ENCODE data around the gene HEPACAM.

HEPACAM gene

GRCh38 chr11:124898711-124899110, 37.1 kb downstream of the HEPACAM start:
- DNase-seq: no peak

- DNase-seq: no peak
Observed at GRCh38 chr11:124898263-124898680, 37.6 kb downstream of the HEPACAM start.

GRCh38 chr11:124897674-124898262, 38.1 kb downstream of the HEPACAM start, which contains the start of gene ROBO4:
TSS of gene ROBO4 (minus strand) at chr11:124897865. CDS start at chr11:124897795, 70 bp downstream.
- no peak for DNase-seq

- no peak for DNase-seq
Observed at GRCh38 chr11:124896821-124897391, 38.9 kb downstream of the HEPACAM start.

GRCh38 chr11:124896071-124896750, 39.6 kb downstream of the HEPACAM start:
- no peak for DNase-seq

GRCh38 chr11:124895471-124895971, 40.3 kb downstream of the HEPACAM start:
- no peak for DNase-seq

GRCh38 chr11:124894606-124895430, 41.0 kb downstream of the HEPACAM start:
- DNase-seq: no peak

- DNase-seq: peak; percentile 36
Observed at GRCh38 chr11:124893781-124894401, 42.0 kb downstream of the HEPACAM start.

- peak; percentile 19 for DNase-seq
Observed at GRCh38 chr11:124892750-124893454, 42.9 kb downstream of the HEPACAM start.

- peak; percentile 44 for DNase-seq
Observed at GRCh38 chr11:124892146-124892545, 43.7 kb downstream of the HEPACAM start.

GRCh38 chr11:124891373-124891861, 44.4 kb downstream of the HEPACAM start:
- no peak for DNase-seq

GRCh38 chr11:124890683-124891372, 45.0 kb downstream of the HEPACAM start:
- DNase-seq: no peak

GRCh38 chr11:124890151-124890550, 45.7 kb downstream of the HEPACAM start:
- DNase-seq: no peak

- no peak for DNase-seq
Observed at GRCh38 chr11:124889191-124890091, 46.4 kb downstream of the HEPACAM start.

- DNase-seq: peak; percentile 38
Observed at GRCh38 chr11:124887667-124888013, 48.2 kb downstream of the HEPACAM start.

GRCh38 chr11:124886978-124887666, 48.7 kb downstream of the HEPACAM start:
- DNase-seq: peak; percentile 45

GRCh38 chr11:124886476-124886875, 49.4 kb downstream of the HEPACAM start:
- DNase-seq: no peak

GRCh38 chr11:124884869-124885479, 50.9 kb downstream of the HEPACAM start:
- DNase-seq: peak; percentile 41

- DNase-seq: peak; percentile 30
Observed at GRCh38 chr11:124884340-124884739, 51.5 kb downstream of the HEPACAM start.

Measured in activated effector memory CD4-positive, alpha-beta T cell treated with anti-CD3 and anti-CD28 coated beads, Interleukin-2, amount 50 U/mL, for 16 hours (primary cell).